SK-N-SH (cell line): ENCODE results near the gene ENOX1. TPM values are rescaled to one million over a fixed set of nuclear protein-coding genes. Genes with fewer than 3 reads are reported as not detected.

Experiments
- CTCF ChIA-PET: fragments of 300-600, 350-600 bp; formaldehyde crosslinking; extraction: SDS; loops from one replicate; lab custom pipeline; 2021; lab: Yijun Ruan, JAX
- POLR2A ChIA-PET: fragments of 350-600 bp; sonication (Branson Sonifier 250); formaldehyde crosslinking; extraction: SDS; loops from one replicate; lab custom pipeline; 2020; ENCODE audit warnings: antibody characterized with exemption, inconsistent platforms; lab: Yijun Ruan, JAX
- DNase-seq: peaks from one replicate; pipeline ENCODE4 v3.0.0; 2012
- H2AFZ ChIP-seq: fragments of 200-600 bp; sonication (generic); 2 replicates; pipeline ENCODE4 v1.8.1; 2016; ENCODE audit warnings: antibody characterized with exemption, mild to moderate bottlenecking, low read depth
- H3F3A ChIP-seq: fragments of 200-600 bp; sonication (generic); replicated peaks from 2 replicates; pipeline ENCODE3; 2016; ENCODE audit warnings: antibody characterized with exemption, mild to moderate bottlenecking; ENCODE audit not compliant: insufficient read depth
- H3K27ac ChIP-seq, 2 experiments: fragments of 200-500 bp in 1 of 2; fragments of 200-600 bp in 1 of 2; sonication (Bioruptor generic) in 1 of 2; sonication (generic), shearing (Covaris generic) in 1 of 2; 2 replicates each; pipeline versions ENCODE4 v1.5.1 to v1.6.1; 2014 to 2016; ENCODE audit warnings: low read depth in 2 of 2, inconsistent platforms in 1 of 2, low read length in 1 of 2, mild to moderate bottlenecking in 1 of 2, mixed read lengths in 1 of 2
- H3K27me3 ChIP-seq: fragments of 200-600 bp; sonication (generic), shearing (Covaris generic); 2 replicates; pipeline ENCODE4 v1.6.1; 2016; ENCODE audit warnings: mixed run types; ENCODE audit not compliant: insufficient read depth
- H3K36me3 ChIP-seq, 2 experiments: fragments of 200-500 bp in 1 of 2; fragments of 200-600 bp in 1 of 2; sonication (Bioruptor generic) in 1 of 2; sonication (generic) in 1 of 2; replicated peaks in 1 of 2; 2 replicates each; pipeline versions ENCODE3 to v1.5.1; 2014 to 2016; ENCODE audit warnings: low read length in 1 of 2, mild to moderate bottlenecking in 1 of 2; ENCODE audit not compliant: insufficient read depth in 2 of 2, control insufficient read depth in 1 of 2
- H3K4me1 ChIP-seq, 2 experiments: fragments of 200-500 bp in 1 of 2; fragments of 200-600 bp in 1 of 2; sonication (Bioruptor generic) in 1 of 2; sonication (generic), shearing (Covaris generic) in 1 of 2; 2 replicates each; pipeline versions ENCODE4 v1.5.1 to v1.6.1; 2014 to 2016; ENCODE audit warnings: low read depth in 1 of 2, low read length in 1 of 2, mixed run types in 1 of 2; ENCODE audit not compliant: insufficient read depth in 2 of 2, control insufficient read depth in 1 of 2
- H3K4me2 ChIP-seq: fragments of 200-600 bp; sonication (generic), shearing (Covaris generic); 2 replicates; pipeline ENCODE4 v1.6.1; 2017; ENCODE audit warnings: mixed run types
- H3K4me3 ChIP-seq, 2 experiments: fragments of 200-500 bp in 1 of 2; fragments of 200-600 bp in 1 of 2; sonication (Bioruptor generic) in 1 of 2; sonication (generic), shearing (Covaris generic) in 1 of 2; 2 replicates each; pipeline versions ENCODE4 v1.5.1 to v1.8.1; 2014 to 2016; ENCODE audit warnings: low read depth in 2 of 2, inconsistent platforms in 1 of 2, low read length in 1 of 2, mild to moderate bottlenecking in 1 of 2, mixed read lengths in 1 of 2, moderate library complexity in 1 of 2
- H3K79me2 ChIP-seq: fragments of 200-600 bp; sonication (generic); 2 replicates; pipeline ENCODE4 v1.8.1; 2017; ENCODE audit warnings: mild to moderate bottlenecking; ENCODE audit not compliant: insufficient read depth
- H3K9ac ChIP-seq: fragments of 200-600 bp; sonication (generic); 2 replicates; pipeline ENCODE4 v1.6.1; 2017; ENCODE audit warnings: mixed run types
- H3K9me2 ChIP-seq: fragments of 200-600 bp; sonication (generic); 2 replicates; pipeline ENCODE4 v1.6.1; 2017; ENCODE audit warnings: mixed run types
- H3K9me3 ChIP-seq: fragments of 200-600 bp; sonication (generic); 2 replicates; pipeline ENCODE4 v1.6.1; 2017; ENCODE audit warnings: mixed run types, mild to moderate bottlenecking, moderate library complexity
- H4K20me1 ChIP-seq: fragments of 200-600 bp; sonication (generic); 2 replicates; pipeline ENCODE4 v1.6.1; 2017; ENCODE audit warnings: mild to moderate bottlenecking, mixed run types; ENCODE audit not compliant: insufficient read depth
- CHD2 ChIP-seq: fragments of 150-350 bp; IDR thresholded peaks from 2 replicates; pipeline ENCODE4 v1.6.1; 2018; ENCODE audit warnings: low read length; ENCODE audit not compliant: partially characterized antibody
- EP300 ChIP-seq, 2 experiments: IDR thresholded peaks; 2 replicates each; pipeline versions ENCODE4 v1.4.0 to v1.6.1; 2012; ENCODE audit warnings: borderline replicate concordance in 1 of 2, low read depth in 1 of 2, low read length in 1 of 2
- GATA2 ChIP-seq: sonication (generic); formaldehyde crosslinking; IDR thresholded peaks from 2 replicates; pipeline ENCODE4 v1.5.0; 2020; ENCODE audit warnings: mild to moderate bottlenecking, missing genetic modification reagents
- JUND ChIP-seq: IDR thresholded peaks from 2 replicates; pipeline ENCODE4 v1.4.0; 2012
- MEF2A ChIP-seq: IDR thresholded peaks from 2 replicates; pipeline ENCODE4 v1.4.0; 2012; ENCODE audit warnings: low read depth, borderline replicate concordance
- MXI1 ChIP-seq: IDR thresholded peaks from 2 replicates; pipeline ENCODE4 v1.6.1; 2012; ENCODE audit warnings: mild to moderate bottlenecking, low read depth, low read length, improper control_type of control experiment
- NRF1 ChIP-seq: IDR thresholded peaks from 2 replicates; pipeline ENCODE4 v1.6.1; 2012; ENCODE audit warnings: low read depth, mild to moderate bottlenecking, low read length
- PBX3 ChIP-seq: IDR thresholded peaks from 2 replicates; pipeline ENCODE4; 2012
- POLR2AphosphoS5 ChIP-seq: IDR thresholded peaks from 2 replicates; pipeline ENCODE4 v1.6.1; 2012; ENCODE audit warnings: low read depth, low read length
- SMC3 ChIP-seq: IDR thresholded peaks from 2 replicates; pipeline ENCODE4 v1.6.1; 2012; ENCODE audit warnings: low read depth, low read length, improper control_type of control experiment
- TAF1 ChIP-seq: IDR thresholded peaks from 2 replicates; pipeline ENCODE4 v1.6.1; 2012; ENCODE audit warnings: low read depth, mild to moderate bottlenecking, low read length, moderate library complexity, borderline replicate concordance
- USF1 ChIP-seq: IDR thresholded peaks from 2 replicates; pipeline ENCODE4 v1.4.0; 2012; ENCODE audit warnings: low read depth, borderline replicate concordance
- ZBTB33 ChIP-seq: IDR thresholded peaks from 2 replicates; pipeline ENCODE4 v1.4.0; 2012; ENCODE audit warnings: low read depth, borderline replicate concordance
- WGBS: methylation state at CpG from one replicate; pipeline ENCODE4 v1.1.6; 2017; ENCODE audit warnings: low lambda C conversion rate; 5-methylcytosine and 5-hydroxymethylcytosine counted together
- polyA plus RNA-seq, 3 experiments: library from polyadenylated mRNA; depleted of rRNA; stranded (reverse); fragments of >200 nt; gene quantifications; 2 replicates each; pipeline ENCODE4 v1.2.3, GENCODE V29; 2012

Gene ENOX1
- polyA plus RNA-seq, 1 of the 3 experiments (the other 2 are of a cell fraction) = 5.8 TPM

GRCh38 chr13:43375797-43376465, 410.8 kb downstream of the ENOX1 start:
- Histone ChIP-seq H3K9me2 (no peaks in the 10 kb centered on the region), H3K27ac (peak overlapping the region in 1 of 2 experiments; percentile 58; a peak in 1 of 4 replicates), H3F3A (no peaks in the 10 kb centered on the region), H3K27me3 (no peaks in the 10 kb centered on the region), H3K4me2 (peak overlapping the region; percentile 14; the same call in 1 of the 2 replicates), H3K9me3 (peaks cover 17% of the 10 kb centered on the region; the same call in 1 of the 2 replicates), H3K4me1 (peaks cover 3 to 13% of the 10 kb centered on the region in 2 experiments; a peak in 2 of 4 replicates), H2AFZ (no peak overlapping the region), H3K36me3 (peaks cover 0 to 5% of the 10 kb centered on the region in 2 experiments), H3K4me3 (no peak overlapping the region), H4K20me1 (no peaks in the 10 kb centered on the region), H3K9ac (no peak overlapping the region), H3K79me2 (no peaks in the 10 kb centered on the region)
- CTCF ChIA-PET = no interaction called here
- POLR2A ChIA-PET = no interaction called here
- DNase-seq = no peak
- WGBS = 67% methylated on average over 2 of the region's 2 CpGs
- TF ChIP-seq EP300 (IDR thresholded peaks at IDR 0.05; ENCODE audit: borderline replicate concordance in 1 of 2, low read depth in 1 of 2, low read length in 1 of 2) (peak in 1 of 2 experiments; percentile 20; a peak in 1 of 4 replicates), ZBTB33 (no peak), MEF2A (no peak), TAF1 (no peak), CHD2 (no peak), USF1 (no peak), POLR2AphosphoS5 (no peak), GATA2 (CRISPR knock-in tag) (no peak), PBX3 (0 out of 2 replicates have a peak, but pooled peaks have one; percentile 11), NRF1 (no peak), MXI1 (no peak), JUND (no peak), SMC3 (no peak)
